A673 (cell line): Measurements from ENCODE around the gene TXNRD1.

Source experiments
- CTCF ChIP-seq: fragments of 300-800, 200-600 bp; sonication (generic); conservative IDR thresholded peaks from 2 replicates; pipeline ENCODE4 v1.5.1; 2017; ENCODE audit warnings: low read depth, mild to moderate bottlenecking, antibody characterized with exemption, low read length, moderate library complexity, mixed read lengths
- EZH2 ChIP-seq: fragments of 200-600 bp; sonication (generic); IDR thresholded peaks from 2 replicates; pipeline ENCODE4 v1.6.1; 2017; ENCODE audit warnings: borderline replicate concordance, low read depth, mild to moderate bottlenecking, mixed read lengths, antibody characterized with exemption, low read length; ENCODE audit not compliant: poor library complexity, severe bottlenecking

DNA sequence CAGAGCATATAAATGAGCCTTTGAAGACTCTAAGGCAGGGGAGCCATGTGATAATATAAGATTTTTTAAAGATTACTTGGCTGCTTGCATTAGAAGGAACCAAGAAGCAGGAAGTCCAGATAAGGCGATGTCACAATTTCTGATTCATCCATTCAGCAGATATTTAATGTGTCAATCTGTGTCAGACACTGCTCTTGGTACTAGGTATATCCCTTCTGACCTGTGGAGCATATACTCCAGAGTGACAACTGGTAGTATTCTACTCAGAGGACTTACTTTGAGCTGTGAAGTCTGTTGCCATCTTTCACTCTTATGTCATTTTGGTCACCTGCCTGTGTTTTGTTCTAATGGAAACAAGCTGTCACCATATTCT, 98.6 kb downstream of the TXNRD1 start:
- TF ChIP-seq CTCF (no peak), EZH2 (no peak)
